ENCODE data around the gene MYO9B.

DNA sequence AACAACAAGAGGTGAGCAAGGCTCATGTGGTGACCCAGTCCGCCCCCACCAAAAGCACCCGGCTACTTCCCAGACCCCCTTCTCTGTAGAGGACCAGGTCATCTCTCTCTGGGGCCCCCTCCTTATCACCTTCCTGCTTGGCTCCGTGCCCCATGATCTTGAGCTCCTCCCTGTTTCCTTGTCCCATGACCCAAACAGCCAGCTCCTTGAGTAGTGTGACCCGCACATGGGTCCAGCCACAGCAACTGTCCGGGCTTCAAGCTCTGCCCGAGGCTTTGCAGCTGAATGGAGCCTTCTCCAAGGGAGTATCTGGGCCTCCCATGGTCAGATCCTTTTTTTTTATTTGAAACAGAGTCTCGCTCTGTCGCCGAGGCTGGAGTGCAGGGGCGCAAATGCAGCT, 61.8 kb downstream of the MYO9B start:
- TF ChIP-seq POLR2AphosphoS5 (IDR thresholded peaks at IDR 0.05; ENCODE audit: low read depth, low read length) (no peak), ELF1 (IDR thresholded peaks at IDR 0.05; ENCODE audit: borderline replicate concordance, low read depth) (no peak)

Measured in HCT116 (cell line).